ENCODE results near the gene CST9L.

CST9L gene

GRCh38 chr20:23542801-23543200 is 25.5 kb downstream of the CST9L start:
- no peak for DNase-seq

- peak; percentile 9 for DNase-seq
Observed at GRCh38 chr20:23541776-23542175, 26.5 kb downstream of the CST9L start.

- peak; percentile 66 for DNase-seq
Observed at GRCh38 chr20:23541330-23541729, 27.0 kb downstream of the CST9L start.

GRCh38 chr20:23540624-23541023 is 27.7 kb downstream of the CST9L start:
- no peak for DNase-seq

GRCh38 chr20:23537030-23537429 is 31.3 kb downstream of the CST9L start:
- DNase-seq = peak; percentile 25

- no peak for DNase-seq
Observed at GRCh38 chr20:23536328-23536974, 31.8 kb downstream of the CST9L start.

GRCh38 chr20:23534801-23535593 is 33.3 kb downstream of the CST9L start:
- no peak for DNase-seq

GRCh38 chr20:23533161-23533560 is 35.1 kb downstream of the CST9L start:
- DNase-seq = no peak

GRCh38 chr20:23532533-23532932 is 35.8 kb downstream of the CST9L start:
- DNase-seq = no peak

- peak; percentile 12 for DNase-seq
Observed at GRCh38 chr20:23530937-23531567, 37.2 kb downstream of the CST9L start.

GRCh38 chr20:23528867-23529431 is 39.3 kb downstream of the CST9L start:
- no peak for DNase-seq

- DNase-seq = no peak
Observed at GRCh38 chr20:23526850-23527249, 41.4 kb downstream of the CST9L start.

GRCh38 chr20:23524146-23524545 is 44.1 kb downstream of the CST9L start:
- no peak for DNase-seq

- DNase-seq = no peak
Observed at GRCh38 chr20:23520185-23520584, 48.1 kb downstream of the CST9L start.

- no peak for DNase-seq
Observed at GRCh38 chr20:23519556-23519955, 48.7 kb downstream of the CST9L start.

GRCh38 chr20:23517719-23518118 is 50.6 kb downstream of the CST9L start:
- DNase-seq = no peak

- peak; percentile 12 for DNase-seq
Observed at GRCh38 chr20:23515250-23515939, 52.9 kb downstream of the CST9L start.

- DNase-seq = no peak
Observed at GRCh38 chr20:23514848-23515247, 53.4 kb downstream of the CST9L start.
